ENCODE data around the gene UNCX. TPM values are rescaled to one million over a fixed set of nuclear protein-coding genes. Genes with fewer than 3 reads are reported as not detected.

UNCX gene
- total RNA-seq, 2 donors from 2014 or later: not detected

DNA sequence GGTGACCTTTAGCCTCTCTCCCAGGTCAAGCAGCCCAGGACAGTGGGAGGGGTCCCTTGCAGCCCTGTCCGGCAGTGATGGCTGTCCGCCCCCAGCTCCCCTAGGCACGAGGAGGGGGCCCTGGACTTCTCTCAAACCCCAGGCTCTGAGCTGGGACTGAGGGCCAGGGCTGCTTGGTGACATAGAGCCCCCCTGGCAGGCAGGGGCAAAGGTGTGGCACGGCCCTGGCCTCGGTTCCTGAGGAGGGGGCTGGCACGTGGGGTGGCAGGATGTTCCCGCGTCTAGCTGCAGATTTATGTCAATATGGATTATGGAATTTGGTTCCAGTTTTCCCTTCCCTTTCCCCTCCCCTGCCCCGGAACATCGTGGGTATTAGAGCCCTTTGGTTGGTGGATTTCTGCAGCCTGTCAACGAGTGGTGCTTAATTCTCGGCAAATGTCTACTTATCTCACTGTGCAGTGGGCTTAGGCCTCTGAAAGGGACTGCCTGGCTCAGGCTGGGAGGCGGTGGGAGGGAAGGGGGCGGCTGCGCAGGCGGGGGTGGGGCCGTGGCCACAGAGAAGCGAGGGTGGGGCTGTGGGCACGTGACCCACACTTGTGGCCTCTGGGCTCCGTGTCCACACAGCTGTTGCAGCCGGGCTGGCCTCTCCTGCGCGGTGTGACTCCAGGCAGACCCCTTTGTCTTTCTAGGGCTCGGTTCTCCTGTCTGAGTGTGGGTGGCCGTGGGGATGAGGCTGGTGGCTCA, 19.3 kb downstream of the UNCX start:
- peaks cover 55% of the 10 kb centered on the region for H3K27me3 ChIP-seq (replicated peaks; ENCODE audit: insufficient read depth)

DNA sequence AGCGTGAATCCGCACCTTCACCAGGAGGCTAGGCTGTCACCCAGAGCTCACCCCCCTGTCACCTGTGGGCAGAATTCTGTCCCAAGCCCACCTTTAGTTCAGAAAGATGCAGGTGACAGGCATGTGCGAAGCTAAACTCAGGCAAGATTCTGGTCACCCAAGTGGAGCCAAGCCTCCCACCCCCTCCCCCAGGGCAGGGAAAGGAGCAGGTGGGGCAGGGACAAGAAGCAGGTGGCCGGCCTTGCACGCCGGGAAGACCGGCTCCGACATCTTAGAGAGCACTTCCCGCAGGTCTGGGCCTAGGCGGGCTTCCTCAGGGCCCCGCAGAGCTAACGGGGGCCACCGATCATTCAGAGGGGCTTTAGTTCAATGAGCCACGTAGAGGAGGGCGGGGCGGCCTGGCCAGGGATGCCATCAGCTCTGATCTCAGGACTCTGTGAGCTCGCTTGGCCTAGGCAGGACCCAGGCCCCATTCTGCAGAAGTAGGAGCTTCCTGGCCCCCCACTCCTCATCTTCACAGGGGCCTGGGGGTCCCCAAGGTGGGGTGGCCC, 19.9 kb downstream of the UNCX start:
- Histone ChIP-seq H3K27ac (no peak overlapping the region), H3K4me3 (no peak overlapping the region), H3K27me3 (replicated peaks; ENCODE audit: insufficient read depth) (peaks cover 48% of the 10 kb centered on the region), H3K4me1 (replicated peaks) (no peaks in the 10 kb centered on the region), H3K36me3 (no peaks in the 10 kb centered on the region), H3K9me3 (no peaks in the 10 kb centered on the region)
- WGBS: 78% methylated on average over 9 of the region's 17 CpGs
- no peak for DNase-seq (ENCODE audit: low spot score)
- TF ChIP-seq POLR2A (IDR thresholded peaks at IDR 0.05) (no peak), POLR2AphosphoS5 (IDR thresholded peaks at IDR 0.05) (no peak)
- TF ChIP-seq, protein P1, sequence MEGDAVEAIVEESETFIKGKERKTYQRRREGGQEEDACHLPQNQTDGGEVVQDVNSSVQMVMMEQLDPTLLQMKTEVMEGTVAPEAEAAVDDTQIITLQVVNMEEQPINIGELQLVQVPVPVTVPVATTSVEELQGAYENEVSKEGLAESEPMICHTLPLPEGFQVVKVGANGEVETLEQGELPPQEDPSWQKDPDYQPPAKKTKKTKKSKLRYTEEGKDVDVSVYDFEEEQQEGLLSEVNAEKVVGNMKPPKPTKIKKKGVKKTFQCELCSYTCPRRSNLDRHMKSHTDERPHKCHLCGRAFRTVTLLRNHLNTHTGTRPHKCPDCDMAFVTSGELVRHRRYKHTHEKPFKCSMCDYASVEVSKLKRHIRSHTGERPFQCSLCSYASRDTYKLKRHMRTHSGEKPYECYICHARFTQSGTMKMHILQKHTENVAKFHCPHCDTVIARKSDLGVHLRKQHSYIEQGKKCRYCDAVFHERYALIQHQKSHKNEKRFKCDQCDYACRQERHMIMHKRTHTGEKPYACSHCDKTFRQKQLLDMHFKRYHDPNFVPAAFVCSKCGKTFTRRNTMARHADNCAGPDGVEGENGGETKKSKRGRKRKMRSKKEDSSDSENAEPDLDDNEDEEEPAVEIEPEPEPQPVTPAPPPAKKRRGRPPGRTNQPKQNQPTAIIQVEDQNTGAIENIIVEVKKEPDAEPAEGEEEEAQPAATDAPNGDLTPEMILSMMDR (IDR thresholded peaks at IDR 0.05): no peak
- intact Hi-C loops (cut with DNase I): no loop called here

More for the DNA sequence above, 19.3 kb downstream of the UNCX start:
- Histone ChIP-seq H3K4me3 (no peak overlapping the region), H3K4me1 (replicated peaks) (no peaks in the 10 kb centered on the region), H3K27ac (no peak overlapping the region), H3K36me3 (no peaks in the 10 kb centered on the region), H3K9me3 (no peaks in the 10 kb centered on the region)
- DNase-seq (ENCODE audit: low spot score): no peak
- WGBS: 54% methylated on average over 22 of the region's 25 CpGs
- intact Hi-C loops (cut with DNase I): no loop called here
- TF ChIP-seq, protein P1 (IDR thresholded peaks at IDR 0.05): no peak
- TF ChIP-seq POLR2AphosphoS5 (IDR thresholded peaks at IDR 0.05) (no peak), POLR2A (IDR thresholded peaks at IDR 0.05) (no peak)

DNA sequence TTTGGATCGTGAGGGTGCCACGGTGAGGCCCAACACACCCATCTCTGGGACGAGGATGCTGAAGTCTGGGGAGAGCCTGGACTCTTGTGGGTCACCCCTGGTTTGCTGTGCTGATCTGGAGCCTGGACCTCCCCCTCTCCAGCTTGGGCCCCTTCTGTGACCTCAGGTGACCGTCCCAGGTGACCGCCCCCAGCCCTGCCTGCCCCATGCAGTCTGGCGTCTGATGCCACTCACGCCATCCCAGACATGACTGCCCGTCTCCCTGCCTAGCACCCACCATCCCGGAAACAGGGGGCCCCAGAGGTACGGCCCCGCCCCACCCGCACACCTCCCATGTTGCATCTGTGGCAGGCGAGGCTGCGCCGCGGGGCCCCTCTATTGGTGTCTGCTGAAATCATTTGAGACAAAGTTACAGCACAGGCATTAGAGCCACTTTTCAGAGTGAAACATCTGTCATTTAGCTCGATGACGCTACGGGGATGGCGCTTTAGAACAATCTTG, 21.1 kb downstream of the UNCX start:
- WGBS: 49% methylated on average over 20 of the region's 20 CpGs

DNA sequence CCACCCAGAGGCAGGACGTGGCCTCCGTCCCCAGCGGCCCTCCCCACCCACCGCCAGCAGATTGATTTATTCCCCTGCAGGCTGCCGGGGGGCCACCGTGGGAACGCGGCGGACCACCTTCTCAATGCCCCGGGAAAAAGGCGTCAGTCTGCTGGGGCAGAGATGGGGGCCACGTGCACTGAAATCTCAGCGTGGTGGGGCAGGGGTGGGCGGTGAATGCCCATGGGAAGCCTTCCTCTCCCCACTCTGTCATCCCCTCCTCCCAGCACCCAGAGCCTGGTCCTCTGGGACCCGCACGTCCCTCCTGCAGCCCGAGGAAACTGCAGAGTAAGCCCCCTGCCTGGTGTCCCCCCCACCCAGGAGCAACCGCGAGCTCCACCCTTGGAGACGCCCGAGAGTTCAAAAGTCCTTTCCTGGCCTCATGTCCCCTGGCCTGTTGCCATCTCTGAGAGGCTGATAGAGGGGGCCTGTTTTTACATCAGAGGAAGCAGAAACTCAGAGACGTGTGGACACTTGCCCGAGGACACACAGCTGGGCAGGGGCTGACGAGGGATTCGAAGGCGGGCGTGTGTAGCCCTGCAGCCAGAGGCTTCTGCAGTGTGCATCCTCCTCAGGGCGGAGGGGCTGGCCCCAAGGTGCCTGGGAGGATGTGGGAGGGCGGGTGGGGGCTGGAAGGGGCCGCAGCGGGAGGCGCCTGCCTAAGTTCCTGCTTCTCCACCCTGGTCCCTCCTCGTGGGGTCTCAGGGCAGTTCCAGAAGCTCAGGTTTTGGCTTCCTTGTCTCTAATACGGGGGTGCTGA, 21.8 kb downstream of the UNCX start:
- no peaks in the 10 kb centered on the region for H3K9me3 ChIP-seq
- no peak overlapping the region for H3K4me3 ChIP-seq
- no peak for DNase-seq (ENCODE audit: low spot score)
- TF ChIP-seq, protein P1 (IDR thresholded peaks at IDR 0.05): no peak
- TF ChIP-seq POLR2A (IDR thresholded peaks at IDR 0.05) (no peak), POLR2AphosphoS5 (IDR thresholded peaks at IDR 0.05) (no peak)
- 13% methylated on average over 34 of the region's 34 CpGs for WGBS
- no peaks in the 10 kb centered on the region for H3K36me3 ChIP-seq
- H3K27ac ChIP-seq: no peak overlapping the region
- H3K4me1 ChIP-seq (replicated peaks): no peaks in the 10 kb centered on the region
- intact Hi-C loops (cut with DNase I): no loop called here
- peaks cover 35% of the 10 kb centered on the region for H3K27me3 ChIP-seq (replicated peaks; ENCODE audit: insufficient read depth)

More for the DNA sequence above, 21.1 kb downstream of the UNCX start:
- Histone ChIP-seq H3K4me1 (replicated peaks) (no peaks in the 10 kb centered on the region), H3K27ac (no peak overlapping the region), H3K9me3 (no peaks in the 10 kb centered on the region), H3K36me3 (no peaks in the 10 kb centered on the region), H3K27me3 (replicated peaks; ENCODE audit: insufficient read depth) (peaks cover 41% of the 10 kb centered on the region), H3K4me3 (no peak overlapping the region)
- TF ChIP-seq, protein P1 (IDR thresholded peaks at IDR 0.05): no peak
- no peak for TF ChIP-seq POLR2AphosphoS5 (IDR thresholded peaks at IDR 0.05)
- TF ChIP-seq POLR2A (IDR thresholded peaks at IDR 0.05): no peak
- intact Hi-C loops (cut with DNase I): no loop called here
- no peak for DNase-seq (ENCODE audit: low spot score)
